K562 (cell line): ENCODE results near the gene KIAA0319L. TPM values are rescaled to one million over a fixed set of nuclear protein-coding genes. Genes with fewer than 3 reads are reported as not detected.

ENCODE experiments used
- ATAC-seq: fragments of 200-7000 bp; cut with Tn5 transposase; 3 replicates; pipeline ENCODE4 v1.9.1; 2020; ENCODE audit warnings: moderate library complexity
- BruUV-seq: library from RNA; stranded (reverse); fragments of 400-500 nt; replicated peaks from 2 replicates; lab custom pipeline; 2021; lab: Mats Ljungman, UMichigan
- CTCF ChIA-PET: fragments of 300-600 bp; formaldehyde crosslinking; extraction: SDS; loops from one replicate; lab custom pipeline; 2021; ENCODE audit warnings: low intra/inter-chr PET ratio; lab: Yijun Ruan, JAX
- POLR2A ChIA-PET: fragments of 300-600, 350-650 bp; sonication (Branson Sonifier 250); formaldehyde crosslinking; extraction: SDS; loops from one replicate; lab custom pipeline; 2021; ENCODE audit warnings: antibody characterized with exemption, inconsistent platforms; lab: Yijun Ruan, JAX
- DNase-seq, 4 experiments: peaks; one replicate each; pipeline versions ENCODE4 v3.0.0 to v3.0.0-alpha.2; 2011 to 2018; ENCODE audit warnings: low spot score in 3 of 4, mixed read lengths in 3 of 4; ENCODE audit errors: extremely low read depth in 1 of 4
- FAIRE-seq: peaks from 2 replicates; lab custom pipeline; 2011; peaks lifted over from hg19 to GRCh38; lab: Jason Lieb, UNC
- H2AFZ ChIP-seq: 2 replicates; pipeline ENCODE4 v1.6.0; 2011; ENCODE audit warnings: low read depth, low read length, control low read depth, inconsistent platforms
- H3K27ac ChIP-seq: fragments of 200-600 bp; 3 replicates; pipeline ENCODE4 v1.8.0; 2011; ENCODE audit warnings: low read depth, mild to moderate bottlenecking, control low read depth, inconsistent platforms, low read length, moderate library complexity, mixed read lengths; ENCODE audit errors: extremely low read depth
- H3K27me3 ChIP-seq, 2 experiments: fragments of 300-600 bp in 1 of 2; 2 replicates in 1 of 2; 3 replicates in 1 of 2; pipeline versions ENCODE4 v1.6.0 to v1.8.0; 2011; ENCODE audit warnings: inconsistent platforms in 2 of 2, low read length in 2 of 2, mild to moderate bottlenecking in 1 of 2, mixed read lengths in 1 of 2, moderate library complexity in 1 of 2; ENCODE audit not compliant: control insufficient read depth in 2 of 2, insufficient read depth in 2 of 2
- H3K36me3 ChIP-seq: fragments of 300-600 bp; 3 replicates; pipeline ENCODE4 v1.8.0; 2011; ENCODE audit warnings: mild to moderate bottlenecking, low read length, inconsistent platforms; ENCODE audit not compliant: control insufficient read depth, insufficient read depth
- H3K4me1 ChIP-seq, 2 experiments: fragments of 200-600 bp in 1 of 2; replicated peaks in 1 of 2; 2 replicates in 1 of 2; 3 replicates in 1 of 2; pipeline versions ENCODE4 v1.5.1 to v1.8.0; 2011; ENCODE audit warnings: inconsistent platforms in 2 of 2, low read length in 2 of 2, mild to moderate bottlenecking in 1 of 2, mixed read lengths in 1 of 2, moderate library complexity in 1 of 2; ENCODE audit not compliant: control insufficient read depth in 2 of 2, insufficient read depth in 2 of 2
- H3K4me2 ChIP-seq: 2 replicates; pipeline ENCODE4 v1.6.1; 2011; ENCODE audit warnings: low read length, control low read depth, inconsistent platforms, mixed read lengths; ENCODE audit not compliant: insufficient read depth
- H3K4me3 ChIP-seq: fragments of 200-600 bp; sonication (generic), shearing (Covaris generic); 2 replicates; pipeline ENCODE4 v1.5.1; 2016; ENCODE audit warnings: control low read depth, inconsistent platforms
- H3K79me2 ChIP-seq: fragments of 200-600 bp; 3 replicates; pipeline ENCODE4 v1.8.0; 2011; ENCODE audit warnings: low read length, inconsistent platforms; ENCODE audit not compliant: control insufficient read depth, insufficient read depth
- H3K9ac ChIP-seq, 2 experiments: 2 replicates each; pipeline versions ENCODE4 v1.6.0 to v1.6.1; 2011; ENCODE audit warnings: low read depth in 2 of 2, low read length in 2 of 2, control low read depth in 1 of 2, inconsistent platforms in 1 of 2, mild to moderate bottlenecking in 1 of 2, mixed read lengths in 1 of 2; ENCODE audit not compliant: insufficient read depth in 1 of 2
- H3K9me1 ChIP-seq: one replicate; pipeline ENCODE4 v1.6.0; 2011; ENCODE audit warnings: inconsistent platforms, mild to moderate bottlenecking, low read length, moderate library complexity; ENCODE audit not compliant: control insufficient read depth, insufficient read depth
- H3K9me3 ChIP-seq: replicated peaks from 2 replicates; pipeline ENCODE4 v1.5.1; 2011; ENCODE audit warnings: low read depth, low read length, inconsistent platforms; ENCODE audit not compliant: control insufficient read depth, insufficient read depth
- H4K20me1 ChIP-seq: replicated peaks from 2 replicates; pipeline ENCODE4 v1.6.1; 2011; ENCODE audit warnings: low read length, inconsistent platforms, mixed read lengths; ENCODE audit not compliant: control insufficient read depth, insufficient read depth
- GTF3C2 ChIP-seq: IDR thresholded peaks from 3 replicates; pipeline ENCODE4 v1.6.1; 2011; ENCODE audit warnings: borderline replicate concordance, mild to moderate bottlenecking, moderate library complexity; ENCODE audit not compliant: insufficient read length; ENCODE audit errors: extremely low read depth
- NFYB ChIP-seq: IDR thresholded peaks from 2 replicates; pipeline ENCODE4 v1.6.1; 2011; ENCODE audit warnings: mild to moderate bottlenecking, moderate library complexity; ENCODE audit not compliant: insufficient read length; ENCODE audit errors: extremely low read depth
- OTX1 ChIP-seq: fragments of 450-650 bp; formaldehyde crosslinking; IDR thresholded peaks from 2 replicates; pipeline ENCODE4 v1.4.0; 2022; ENCODE audit warnings: mild to moderate bottlenecking
- PCBP1 ChIP-seq: fragments of 200-400 bp; formaldehyde crosslinking; IDR thresholded peaks from 2 replicates; pipeline ENCODE4 v1.6.1; 2018; ENCODE audit warnings: mild to moderate bottlenecking, low read depth, low read length; ENCODE audit not compliant: poor library complexity, severe bottlenecking
- SAP30 ChIP-seq: fragments of 200-600 bp; sonication (generic); IDR thresholded peaks from 2 replicates; pipeline ENCODE4 v1.6.1; 2012; ENCODE audit warnings: borderline replicate concordance, low read depth, mild to moderate bottlenecking, moderate library complexity, low read length, control low read depth, inconsistent platforms; ENCODE audit not compliant: insufficient read depth, poor library complexity, severe bottlenecking
- TRIM24 ChIP-seq, 2 experiments: fragments of 450-650 bp; IDR thresholded peaks; 2 replicates each; pipeline ENCODE4 v1.6.1; 2016
- TSHZ1 ChIP-seq: fragments of 250-450 bp; sonication (Bioruptor Pico); IDR thresholded peaks from 2 replicates; pipeline ENCODE4 v1.4.0; 2020; ENCODE audit warnings: mild to moderate bottlenecking, moderate library complexity
- ZBED1 ChIP-seq: IDR thresholded peaks from 2 replicates; pipeline ENCODE4 v1.6.1; 2014
- ZBTB33 ChIP-seq: sonication (generic); formaldehyde crosslinking; IDR thresholded peaks from 2 replicates; pipeline ENCODE4 v1.8.1; 2023; ENCODE audit warnings: mild to moderate bottlenecking, missing genetic modification reagents
- ZC3H8 ChIP-seq: fragments of 450-650 bp; IDR thresholded peaks from 2 replicates; pipeline ENCODE4 v1.6.1; 2017
- ZNF280B ChIP-seq: fragments of 250-450 bp; sonication (Bioruptor Pico); IDR thresholded peaks from 2 replicates; pipeline ENCODE4 v1.5.1; 2021; ENCODE audit warnings: mild to moderate bottlenecking
- ZNF445 ChIP-seq: fragments of 250-450 bp; sonication (Bioruptor Pico); IDR thresholded peaks from 2 replicates; pipeline ENCODE4 v1.4.0; 2020; ENCODE audit warnings: low read depth, mild to moderate bottlenecking, moderate library complexity
- WGBS: fragments of 100-300 bp; shearing (Covaris generic); methylation state at CpG from one replicate; pipeline ENCODE4 v1.1.6; 2016; ENCODE audit warnings: low coverage, mixed read lengths; ENCODE audit not compliant: insufficient coverage; ENCODE audit errors: missing lambda C conversion rate; 5-methylcytosine and 5-hydroxymethylcytosine counted together
- in situ Hi-C: fragments of 300-500 bp; cut with MboI; formaldehyde crosslinking; loops from 4 replicates; pipeline ENCODE4 v1.15.0; 2018; ENCODE audit warnings: inconsistent platforms, mixed read lengths
- intact Hi-C: fragments of 100-400 bp; cut with micrococcal nuclease; formaldehyde crosslinking; loops from 2 replicates; pipeline ENCODE4 v1.14.2; 2022
- polyA plus RNA-seq, 8 experiments: library from polyadenylated mRNA; depleted of rRNA in 4 of 8; stranded (reverse) in 5 of 8; unstranded in 3 of 8; fragments of >200 nt; fragmentation: Nextera tagmentation in 2 of 8; fragmentation: Illumina TruSeq in 1 of 8; extraction: Ambion mirVana in 2 of 8; extraction: Trizol in 1 of 8; gene quantifications; 2 replicates each; pipeline versions ENCODE4 v1.2.1 to v1.2.3, GENCODE V29; 2011 to 2014; ENCODE audit warnings: inconsistent platforms in 1 of 8, missing spikeins in 1 of 8
- total RNA-seq, 7 experiments: library from RNA; depleted of rRNA in 6 of 7; stranded (reverse); fragments of >200 nt in 6 of 7; fragmentation: Illumina TruSeq in 2 of 7; extraction: Trizol in 2 of 7; gene quantifications; 2 replicates each; pipeline versions ENCODE4 v1.2.1 to v1.2.3, GENCODE V29; 2011 to 2021; ENCODE audit warnings: low replicate concordance in 1 of 7

The KIAA0319L gene
- total and polyA plus RNA-seq, 9 of the 15 experiments (the other 6 are each of a cell fraction or from before 2014, with no cell fraction given), result 2.4 to 51.7 (median 27.4) TPM

- no peak overlapping the region for H3K4me2 ChIP-seq
- ChIA-PET CTCF (no interaction called here), POLR2A (interaction anchor here (0.6 kb wide), 1 partner anchor 81 kb away, joined by 4 read pairs; no protein-coding TSS in a partner anchor)
- H3K27me3 ChIP-seq, result no peaks in the 10 kb centered on the region
- in situ Hi-C loops, result no loop called here
- no TSS peak for BruUV-seq
- ATAC-seq, result no peak
- H3K36me3 ChIP-seq, result peaks cover 91% of the 10 kb centered on the region
- H3K4me1 ChIP-seq, result peaks cover 5 to 7% of the 10 kb centered on the region in 2 experiments; a peak in 3 of 5 replicates
- H3K9ac ChIP-seq, result no peak overlapping the region; a peak in 1 of 4 replicates
- DNase-seq, result no peak
- H3K4me3 ChIP-seq, result no peak overlapping the region
- H3K79me2 ChIP-seq, result no peaks in the 10 kb centered on the region
- no peak overlapping the region for H2AFZ ChIP-seq
- WGBS, result 100% methylated on average over 2 of the region's 2 CpGs
- no peak for FAIRE-seq
- no peak overlapping the region for H3K27ac ChIP-seq
- no peaks in the 10 kb centered on the region for H3K9me3 ChIP-seq
- no peaks in the 10 kb centered on the region for H4K20me1 ChIP-seq
- intact Hi-C loops, result no loop called here
- H3K9me1 ChIP-seq, result no peaks in the 10 kb centered on the region
- TF ChIP-seq ZC3H8, result no peak
- TF ChIP-seq SAP30, result no peak
- no peak for TF ChIP-seq PCBP1
- no peak for TF ChIP-seq NFYB
- TF ChIP-seq TSHZ1 (CRISPR knock-in tag), result no peak
- TF ChIP-seq GTF3C2, result no peak
- no peak for TF ChIP-seq ZNF445
- no peak for TF ChIP-seq TRIM24 (IDR thresholded peaks at IDR 0.05)
- TF ChIP-seq ZNF280B, result no peak
- no peak for TF ChIP-seq ZBTB33 (CRISPR knock-in tag)
- no peak for TF ChIP-seq OTX1 (CRISPR knock-in tag)
- TF ChIP-seq ZBED1, result no peak
These were observed 162.8 kb downstream of the KIAA0319L start for GRCh38 chr1:35394386-35394785.
